ENCODE data around the gene C1orf141. TPM values are rescaled to one million over a fixed set of nuclear protein-coding genes. Genes with fewer than 3 reads are reported as not detected.

Gene C1orf141
- polyA plus RNA-seq, 3 donors, result not detected

- Histone ChIP-seq H3K27me3 (ENCODE audit: control insufficient read depth in 2 of 2, insufficient read depth in 2 of 2, low read length in 2 of 2) (no peaks in the 10 kb centered on the region), H3K36me3 (replicated peaks in 1 of 2; ENCODE audit: control insufficient read depth in 1 of 2, insufficient read depth in 2 of 2, low read length in 2 of 2) (no peaks in the 10 kb centered on the region), H3K4me2 (replicated peaks; ENCODE audit: extremely low read depth, low read length, poor library complexity, severe bottlenecking) (no peak overlapping the region), H3K9me3 (replicated peaks in 1 of 2; ENCODE audit: control insufficient read depth in 1 of 2, insufficient read depth in 1 of 2, low read length in 2 of 2) (no peaks in the 10 kb centered on the region), H3K4me3 (replicated peaks in 1 of 3; ENCODE audit: low read depth in 2 of 3, low read length in 3 of 3) (no peak overlapping the region), H3K4me1 (ENCODE audit: control insufficient read depth in 1 of 2, insufficient read depth in 2 of 2, low read length in 2 of 2) (no peaks in the 10 kb centered on the region), H3K79me2 (ENCODE audit: insufficient read depth, low read length) (no peaks in the 10 kb centered on the region), H4K20me1 (ENCODE audit: insufficient read depth, low read length) (no peaks in the 10 kb centered on the region), H3K27ac (ENCODE audit: low read depth in 1 of 2, low read length in 2 of 2) (no peak overlapping the region), H2AFZ (ENCODE audit: insufficient read depth, low read depth, low read length, poor library complexity, severe bottlenecking) (no peak overlapping the region), H3K9ac (ENCODE audit: insufficient read depth, low read length, poor library complexity, severe bottlenecking) (no peak overlapping the region)
- 100% methylated on average over 2 of the region's 4 CpGs for WGBS (ENCODE audit: insufficient coverage)
- TF ChIP-seq CTCF (IDR thresholded peaks at IDR 0.05), result no peak
- Mint-ChIP-seq H3K4me1 (no peaks in the 10 kb centered on the region), H3K27me3 (ENCODE audit: low read depth in 3 of 3) (peaks cover 5 to 7% (median 6%) of the 10 kb centered on the region in 3 donors), H3K36me3 (no peaks in the 10 kb centered on the region), H3K9me3 (peaks cover 0 to 3% (median 0%) of the 10 kb centered on the region in 7 donors), H3K4me3 (no peak overlapping the region), H3K27ac (no peak overlapping the region)
- DNase-seq, result no peak
- intact Hi-C loops (cut with micrococcal nuclease), result no loop called here
These were observed 30.8 kb upstream of the C1orf141 start for GRCh38 chr1:67165468-67166041.

- no peak overlapping the region for H2AFZ ChIP-seq (ENCODE audit: insufficient read depth, low read depth, low read length, poor library complexity, severe bottlenecking)
- no peaks in the 10 kb centered on the region for H3K27me3 ChIP-seq (ENCODE audit: control insufficient read depth in 2 of 2, insufficient read depth in 2 of 2, low read length in 2 of 2)
- no peak overlapping the region for H3K27ac ChIP-seq (ENCODE audit: low read depth in 1 of 2, low read length in 2 of 2)
- no peaks in the 10 kb centered on the region for H3K4me1 ChIP-seq (ENCODE audit: control insufficient read depth in 1 of 2, insufficient read depth in 2 of 2, low read length in 2 of 2)
- no peak overlapping the region for H3K9ac ChIP-seq (ENCODE audit: insufficient read depth, low read length, poor library complexity, severe bottlenecking)
- H3K9me3 ChIP-seq (replicated peaks in 1 of 2; ENCODE audit: control insufficient read depth in 1 of 2, insufficient read depth in 1 of 2, low read length in 2 of 2), result no peaks in the 10 kb centered on the region
- H3K4me3 Mint-ChIP-seq, result no peak overlapping the region
- no peak overlapping the region for H3K4me2 ChIP-seq (replicated peaks; ENCODE audit: extremely low read depth, low read length, poor library complexity, severe bottlenecking)
- no CpG with 5 or more reads among the region's 2 CpGs for WGBS (ENCODE audit: insufficient coverage)
- peaks cover 2 to 6% (median 5%) of the 10 kb centered on the region in 3 donors for H3K27me3 Mint-ChIP-seq (ENCODE audit: low read depth in 3 of 3)
- TF ChIP-seq CTCF (IDR thresholded peaks at IDR 0.05), result no peak
- H3K4me1 Mint-ChIP-seq, result no peaks in the 10 kb centered on the region
- H4K20me1 ChIP-seq (ENCODE audit: insufficient read depth, low read length), result no peaks in the 10 kb centered on the region
- no peaks in the 10 kb centered on the region for H3K36me3 ChIP-seq (replicated peaks in 1 of 2; ENCODE audit: control insufficient read depth in 1 of 2, insufficient read depth in 2 of 2, low read length in 2 of 2)
- intact Hi-C loops (cut with micrococcal nuclease), result no loop called here
- no peak for DNase-seq
- peaks cover 0 to 3% (median 0%) of the 10 kb centered on the region in 7 donors for H3K9me3 Mint-ChIP-seq
- H3K4me3 ChIP-seq (replicated peaks in 1 of 3; ENCODE audit: low read depth in 2 of 3, low read length in 3 of 3), result no peak overlapping the region
- no peak overlapping the region for H3K27ac Mint-ChIP-seq
- H3K79me2 ChIP-seq (ENCODE audit: insufficient read depth, low read length), result no peaks in the 10 kb centered on the region
- no peaks in the 10 kb centered on the region for H3K36me3 Mint-ChIP-seq
These were observed 28.2 kb upstream of the C1orf141 start for GRCh38 chr1:67162954-67163353.
